T-helper 17 cell (primary cell): Measurements from ENCODE around the gene PLA2G1B. TPM values are rescaled to one million over a fixed set of nuclear protein-coding genes. Genes with fewer than 3 reads are reported as not detected.

Experiments
- ATAC-seq: fragments of 150-1000 bp; cut with Tn5 transposase; 2 replicates; pipeline ENCODE4 v1.10.0; 2021; ENCODE audit warnings: mild to moderate bottlenecking, moderate library complexity
- DNase-seq, 3 donors: peaks; one replicate each; pipeline versions ENCODE4 v3.0.0 to v3.0.0-alpha.2; 2020 to 2021
- H3K9me3 ChIP-seq: one replicate; pipeline ENCODE4 v1.7.0; 2013; ENCODE audit warnings: low read length, mild to moderate bottlenecking; ENCODE audit not compliant: control insufficient read depth, poor library complexity, severe bottlenecking
- H3K27ac Mint-ChIP-seq: one replicate; pipeline ENCODE4 v1.8.0; 2022; ENCODE audit warnings: mild to moderate bottlenecking, moderate library complexity, mixed read lengths
- H3K27me3 Mint-ChIP-seq: one replicate; pipeline ENCODE4 v1.8.0; 2022; ENCODE audit warnings: mixed read lengths
- H3K36me3 Mint-ChIP-seq: one replicate; pipeline ENCODE4 v1.8.0; 2022; ENCODE audit warnings: low read depth, mixed read lengths
- H3K4me1 Mint-ChIP-seq: one replicate; pipeline ENCODE4 v1.8.0; 2022; ENCODE audit warnings: mild to moderate bottlenecking, mixed read lengths
- H3K4me3 Mint-ChIP-seq: one replicate; pipeline ENCODE4 v1.8.0; 2022; ENCODE audit warnings: mild to moderate bottlenecking, moderate library complexity, mixed read lengths
- total RNA-seq, 4 donors: library from RNA in 2 of 4; stranded (reverse) in 2 of 4; gene quantifications; one replicate each; pipeline ENCODE4 v1.2.3 and lab custom pipeline; 2022 to 2026

The PLA2G1B gene
- total RNA-seq: not detected
- total RNA-seq (lab: John Stamatoyannopoulos, UW): 0 reads per million in 2 donors

- ATAC-seq (no peak), DNase-seq (no peak)
- Mint-ChIP-seq H3K36me3 (no peaks in the 10 kb centered on the region), H3K4me3 (no peak within 1 kb of the TSS), H3K27ac (no peak within 1 kb of the TSS), H3K27me3 (no peaks in the 10 kb centered on the region), H3K4me1 (peaks cover 8% of the 10 kb centered on the region)
- no peaks in the 10 kb centered on the region for H3K9me3 ChIP-seq
These were observed at the start of gene PLA2G1B for GRCh38 chr12:120327593-120327992. Gene PLA2G1B (minus strand): TSS chr12:120327779. CDS start chr12:120327753, 26 bp downstream.

GRCh38 chr12:120376934-120377572, 49.5 kb upstream of the PLA2G1B start:
- Mint-ChIP-seq H3K36me3 (no peaks in the 10 kb centered on the region), H3K4me1 (no peaks in the 10 kb centered on the region), H3K27ac (no peak overlapping the region), H3K4me3 (no peak overlapping the region), H3K27me3 (peaks cover 85% of the 10 kb centered on the region)
- DNase-seq (no peak), ATAC-seq (no peak)
- no peaks in the 10 kb centered on the region for H3K9me3 ChIP-seq

- no peak overlapping the region for H3K4me3 Mint-ChIP-seq
- H3K36me3 Mint-ChIP-seq: no peaks in the 10 kb centered on the region
- no peaks in the 10 kb centered on the region for H3K9me3 ChIP-seq
- H3K4me1 Mint-ChIP-seq: no peaks in the 10 kb centered on the region
- DNase-seq (no peak), ATAC-seq (no peak)
- no peak overlapping the region for H3K27ac Mint-ChIP-seq
- H3K27me3 Mint-ChIP-seq: peaks cover 85% of the 10 kb centered on the region
These were observed 48.8 kb upstream of the PLA2G1B start for GRCh38 chr12:120376416-120376815.

GRCh38 chr12:120376009-120376408, 48.4 kb upstream of the PLA2G1B start:
- Mint-ChIP-seq H3K4me3 (no peak overlapping the region), H3K27ac (no peak overlapping the region)

GRCh38 chr12:120373683-120374082, 46.1 kb upstream of the PLA2G1B start:
- Mint-ChIP-seq H3K4me3 (no peak overlapping the region), H3K36me3 (peaks cover 2% of the 10 kb centered on the region), H3K27ac (no peak overlapping the region), H3K4me1 (peaks cover 16% of the 10 kb centered on the region), H3K27me3 (peaks cover 89% of the 10 kb centered on the region)
- no peaks in the 10 kb centered on the region for H3K9me3 ChIP-seq
- ATAC-seq (no peak), DNase-seq (no peak)

More at GRCh38 chr12:120376009-120376408, 48.4 kb upstream of the PLA2G1B start:
- ATAC-seq: no peak
- no peak for DNase-seq
- H3K36me3 Mint-ChIP-seq: no peaks in the 10 kb centered on the region
- H3K9me3 ChIP-seq: no peaks in the 10 kb centered on the region
- H3K4me1 Mint-ChIP-seq: no peaks in the 10 kb centered on the region
- H3K27me3 Mint-ChIP-seq: peaks cover 85% of the 10 kb centered on the region

- ATAC-seq: no peak
- H3K27me3 Mint-ChIP-seq: peaks cover 84% of the 10 kb centered on the region
- peaks cover 5% of the 10 kb centered on the region for H3K36me3 Mint-ChIP-seq
- peaks cover 21% of the 10 kb centered on the region for H3K4me1 Mint-ChIP-seq
- H3K9me3 ChIP-seq: no peaks in the 10 kb centered on the region
- peak overlapping the region; percentile 67 for H3K27ac Mint-ChIP-seq
- DNase-seq: no peak
- H3K4me3 Mint-ChIP-seq: peak overlapping the region; percentile 88
These were observed 43.0 kb upstream of the PLA2G1B start for GRCh38 chr12:120370343-120371243.

GRCh38 chr12:120369603-120370342, 42.2 kb upstream of the PLA2G1B start:
- Mint-ChIP-seq H3K27ac (peak overlapping the region; percentile 77), H3K4me3 (peak overlapping the region; percentile 88), H3K27me3 (peaks cover 83% of the 10 kb centered on the region), H3K36me3 (peaks cover 5% of the 10 kb centered on the region), H3K4me1 (peaks cover 21% of the 10 kb centered on the region)
- ATAC-seq (no peak), DNase-seq (no peak)
- H3K9me3 ChIP-seq: no peaks in the 10 kb centered on the region

GRCh38 chr12:120368789-120369602, 41.4 kb upstream of the PLA2G1B start, which contains the start of gene MSI1:
Gene MSI1 (minus strand): TSS chr12:120369164. CDS start chr12:120369091, 73 bp downstream.
- Mint-ChIP-seq H3K27me3 (peaks cover 82% of the 10 kb centered on the region), H3K4me3 (peak within 1 kb of the TSS; percentile 88), H3K27ac (peak within 1 kb of the TSS; percentile 77), H3K4me1 (peaks cover 21% of the 10 kb centered on the region), H3K36me3 (peaks cover 5% of the 10 kb centered on the region)
- no peaks in the 10 kb centered on the region for H3K9me3 ChIP-seq
- no peak for DNase-seq
- peak; percentile 16 for ATAC-seq

GRCh38 chr12:120367924-120368788, 40.6 kb upstream of the PLA2G1B start:
- H3K27ac Mint-ChIP-seq: no peak overlapping the region
- peaks cover 84% of the 10 kb centered on the region for H3K27me3 Mint-ChIP-seq
- DNase-seq: no peak
- H3K36me3 Mint-ChIP-seq: peaks cover 5% of the 10 kb centered on the region
- no peak for ATAC-seq
- no peaks in the 10 kb centered on the region for H3K9me3 ChIP-seq
- peaks cover 21% of the 10 kb centered on the region for H3K4me1 Mint-ChIP-seq
- H3K4me3 Mint-ChIP-seq: peak overlapping the region; percentile 73

GRCh38 chr12:120367233-120367923, 39.8 kb upstream of the PLA2G1B start:
- DNase-seq (no peak), ATAC-seq (no peak)
- peaks cover 21% of the 10 kb centered on the region for H3K4me1 Mint-ChIP-seq
- no peaks in the 10 kb centered on the region for H3K9me3 ChIP-seq
- H3K27me3 Mint-ChIP-seq: peaks cover 84% of the 10 kb centered on the region
- H3K36me3 Mint-ChIP-seq: peaks cover 5% of the 10 kb centered on the region
- H3K27ac Mint-ChIP-seq: peak overlapping the region; percentile 37
- peak overlapping the region; percentile 73 for H3K4me3 Mint-ChIP-seq

- Mint-ChIP-seq H3K4me1 (peaks cover 25% of the 10 kb centered on the region), H3K27me3 (peaks cover 84% of the 10 kb centered on the region), H3K36me3 (peaks cover 5% of the 10 kb centered on the region), H3K4me3 (peak overlapping the region; percentile 74), H3K27ac (peak overlapping the region; percentile 37)
- no peak for ATAC-seq
- no peaks in the 10 kb centered on the region for H3K9me3 ChIP-seq
- no peak for DNase-seq
These were observed 39.3 kb upstream of the PLA2G1B start for GRCh38 chr12:120366845-120367232.
